Measurements from ENCODE around the gene CMC2. TPM values are rescaled to one million over a fixed set of nuclear protein-coding genes. Genes with fewer than 3 reads are reported as not detected.

The CMC2 gene
- total and polyA plus RNA-seq, 9 of the 15 experiments (the other 6 are each of a cell fraction or from before 2014, with no cell fraction given), result 122 to 501 (median 172) TPM

GRCh38 chr16:81003064-81003463 is 3.6 kb downstream of the CMC2 start:
- TF ChIP-seq NFIC (IDR thresholded peaks at IDR 0.05) (peak; percentile 17; the same call in 1 of the 2 replicates), CUX1 (CRISPR knock-in tag; IDR thresholded peaks at IDR 0.05) (no peak)
- Histone ChIP-seq H3K9ac (ENCODE audit: insufficient read depth in 1 of 2, low read depth in 2 of 2, low read length in 2 of 2) (no peak overlapping the region; a peak in 1 of 4 replicates), H3K4me1 (replicated peaks in 1 of 2; ENCODE audit: control insufficient read depth in 2 of 2, insufficient read depth in 2 of 2, low read length in 2 of 2) (peaks cover 14 to 22% of the 10 kb centered on the region in 2 experiments; a peak in 4 of 5 replicates), H3K9me1 (ENCODE audit: control insufficient read depth, insufficient read depth, low read length) (peaks cover 4% of the 10 kb centered on the region), H3K27ac (ENCODE audit: extremely low read depth, low read depth, low read length) (no peak overlapping the region), H3K9me3 (replicated peaks; ENCODE audit: control insufficient read depth, insufficient read depth, low read depth, low read length) (no peaks in the 10 kb centered on the region), H3K4me2 (ENCODE audit: insufficient read depth, low read length) (no peak overlapping the region), H4K20me1 (replicated peaks; ENCODE audit: control insufficient read depth, insufficient read depth, low read length) (peaks cover 22% of the 10 kb centered on the region), H3K4me3 (no peak overlapping the region), H3K27me3 (ENCODE audit: control insufficient read depth in 2 of 2, insufficient read depth in 2 of 2, low read length in 2 of 2) (no peaks in the 10 kb centered on the region), H2AFZ (ENCODE audit: low read depth, low read length) (no peak overlapping the region), H3K79me2 (ENCODE audit: control insufficient read depth, insufficient read depth, low read length) (peaks cover 93% of the 10 kb centered on the region), H3K36me3 (ENCODE audit: control insufficient read depth, insufficient read depth, low read length) (peaks cover 9% of the 10 kb centered on the region; the same call in 2 of the 3 replicates)
- in situ Hi-C loops (cut with MboI), result loop anchor here (25.0 kb wide), 1 partner anchor 734 kb away; no protein-coding TSS in a partner anchor
- FAIRE-seq, result no peak
- WGBS (ENCODE audit: insufficient coverage, low coverage, missing lambda C conversion rate), result 63% methylated on average over 4 of the region's 4 CpGs
- no peak for ATAC-seq
- DNase-seq (ENCODE audit: extremely low read depth in 1 of 4, low spot score in 3 of 4), result no peak
- POLR2A ChIA-PET, result interaction anchor here (1.1 to 2.0 kb wide), 5 partner anchors 9 to 34 kb away, joined by 3 to 8 read pairs (median 3); partner anchors contain the start of gene ATMIN
- CTCF ChIA-PET (ENCODE audit: low intra/inter-chr PET ratio), result no interaction called here
- intact Hi-C loops (cut with micrococcal nuclease), result no loop called here
- BruUV-seq (replicated peaks), result no TSS peak
